Measurements from ENCODE around the gene LHX3.

Gene LHX3

GRCh38 chr9:136185066-136185465 lies 19.9 kb downstream of the LHX3 start:
- Histone ChIP-seq H3K36me3 (ENCODE audit: control insufficient read depth in 2 of 2, insufficient read depth in 1 of 2, low read length in 2 of 2) (no peaks in the 10 kb centered on the region), H3K4me1 (ENCODE audit: control insufficient read depth, insufficient read depth, low read length) (0 out of 2 replicates have a peak, but pooled peaks cover 2% of the 10 kb centered on the region), H3K4me3 (ENCODE audit: low read depth, low read length) (no peak overlapping the region), H3K9me3 (ENCODE audit: control insufficient read depth, insufficient read depth, low read depth, low read length) (no peaks in the 10 kb centered on the region), H3K27ac (ENCODE audit: extremely low read depth, low read depth, low read length) (no peak overlapping the region)
- POLR2A ChIA-PET = no interaction called here
- TF ChIP-seq AEBP2 (tag by site-specific recombination; IDR thresholded peaks at IDR 0.05; ENCODE audit: borderline replicate concordance) (no peak), FEZF1 (tag by site-specific recombination; IDR thresholded peaks at IDR 0.05) (no peak), ZNF571 (tag by site-specific recombination; IDR thresholded peaks at IDR 0.05) (no peak), ZNF140 (tag by site-specific recombination; IDR thresholded peaks at IDR 0.05) (no peak), ZNF2 (tag by site-specific recombination; IDR thresholded peaks at IDR 0.05) (no peak), ZSCAN18 (tag by site-specific recombination; IDR thresholded peaks at IDR 0.05) (no peak), ZNF777 (tag by site-specific recombination; IDR thresholded peaks at IDR 0.05; ENCODE audit: borderline replicate concordance) (no peak), ZNF426 (tag by site-specific recombination; IDR thresholded peaks at IDR 0.05) (no peak), ZNF791 (tag by site-specific recombination; IDR thresholded peaks at IDR 0.05) (no peak), ZNF580 (tag by site-specific recombination; IDR thresholded peaks at IDR 0.05) (no peak), BCL6B (tag by site-specific recombination; IDR thresholded peaks at IDR 0.05) (no peak), ZNF501 (tag by site-specific recombination; IDR thresholded peaks at IDR 0.05) (no peak), ZNF513 (tag by site-specific recombination; IDR thresholded peaks at IDR 0.05) (no peak), ZNF558 (tag by site-specific recombination; IDR thresholded peaks at IDR 0.05) (no peak), ZNF214 (tag by site-specific recombination; IDR thresholded peaks at IDR 0.05; ENCODE audit: borderline replicate concordance) (no peak), ZNF830 (tag by site-specific recombination; IDR thresholded peaks at IDR 0.05; ENCODE audit: low read depth) (no peak), ZNF629 (tag by site-specific recombination; IDR thresholded peaks at IDR 0.05) (no peak), ZNF623 (tag by site-specific recombination; IDR thresholded peaks at IDR 0.05) (no peak), ZNF202 (tag by site-specific recombination; IDR thresholded peaks at IDR 0.05; ENCODE audit: borderline replicate concordance) (no peak)
- CTCF ChIA-PET = interaction anchor here (0.7 to 1.6 kb wide), 4 partner anchors 10 to 23 kb away, joined by 3 to 9 read pairs (median 5); no protein-coding TSS in a partner anchor

GRCh38 chr9:136182850-136183422 lies 22.0 kb downstream of the LHX3 start:
- ChIA-PET CTCF (interaction anchor here (0.5 to 1.4 kb wide), 2 partner anchors 13 to 14 kb away, joined by 3 to 6 read pairs; no protein-coding TSS in a partner anchor), POLR2A (no interaction called here)
- no peaks in the 10 kb centered on the region for H3K36me3 ChIP-seq (ENCODE audit: control insufficient read depth in 2 of 2, insufficient read depth in 1 of 2, low read length in 2 of 2)
- no peaks in the 10 kb centered on the region for H3K9me3 ChIP-seq (ENCODE audit: control insufficient read depth, insufficient read depth, low read depth, low read length)
- H3K4me1 ChIP-seq (ENCODE audit: control insufficient read depth, insufficient read depth, low read length) = no peaks in the 10 kb centered on the region
- no peak overlapping the region for H3K4me3 ChIP-seq (ENCODE audit: low read depth, low read length)
- no peak overlapping the region for H3K27ac ChIP-seq (ENCODE audit: extremely low read depth, low read depth, low read length)
- TF ChIP-seq PRDM10 (tag by site-specific recombination; IDR thresholded peaks at IDR 0.05) = no peak
- no peak for TF ChIP-seq BCL11B (tag by site-specific recombination; IDR thresholded peaks at IDR 0.05; ENCODE audit: low read depth)
- 0 out of 2 replicates have a peak, but pooled peaks have one; percentile 19 for TF ChIP-seq ZIC2 (tag by site-specific recombination; IDR thresholded peaks at IDR 0.05)
- no peak for TF ChIP-seq HIC1 (tag by site-specific recombination; IDR thresholded peaks at IDR 0.05)
